ENCODE data around the gene ADAMTSL1. TPM values are rescaled to one million over a fixed set of nuclear protein-coding genes. Genes with fewer than 3 reads are reported as not detected.

Gene ADAMTSL1
- total and polyA plus RNA-seq, 2 experiments from 2014 or later, result 2.3 to 5.0 TPM

- TF ChIP-seq CTCF (conservative IDR thresholded peaks at IDR 0.05; ENCODE audit: low read depth in 2 of 2) (no peak), ZNF114 (CRISPR knock-in tag; IDR thresholded peaks at IDR 0.05) (no peak), CREB1 (CRISPR knock-in tag; IDR thresholded peaks at IDR 0.05; ENCODE audit: low read depth) (no peak), STAT1 (IDR thresholded peaks at IDR 0.05; ENCODE audit: unreplicated experiment) (no peak), POLR2AphosphoS5 (IDR thresholded peaks at IDR 0.05; ENCODE audit: low read depth) (no peak)
These were observed 81.3 kb downstream of the ADAMTSL1 start (continued) for GRCh38 chr9:18555105-18555883.

- Histone ChIP-seq H3K4me1 (ENCODE audit: insufficient read depth) (no peaks in the 10 kb centered on the region), H3K4me3 (no peak overlapping the region), H2AFZ (no peak overlapping the region), H3F3A (replicated peaks; ENCODE audit: low read depth) (no peaks in the 10 kb centered on the region), H3K27ac (ENCODE audit: low read depth) (no peak overlapping the region), H3K79me2 (replicated peaks; ENCODE audit: insufficient read depth) (no peaks in the 10 kb centered on the region), H4K20me1 (replicated peaks; ENCODE audit: insufficient read depth) (no peaks in the 10 kb centered on the region), H3K27me3 (ENCODE audit: insufficient read depth) (no peaks in the 10 kb centered on the region), H3K9me2 (ENCODE audit: insufficient read depth) (no peaks in the 10 kb centered on the region), H3K36me3 (ENCODE audit: insufficient read depth) (no peaks in the 10 kb centered on the region), H3K4me2 (no peak overlapping the region)
- no peak overlapping the region for H3K27ac Mint-ChIP-seq
- ATAC-seq (peak; percentile 37; the same call in 1 of the 3 replicates), DNase-seq (ENCODE audit: low spot score) (no peak)
- H3K9me3 Mint-ChIP-seq, result peaks cover 13% of the 10 kb centered on the region; the same call in 2 of the 3 replicates
- no peak overlapping the region for H3K4me3 Mint-ChIP-seq
- TF ChIP-seq JUNB (IDR thresholded peaks at IDR 0.05; ENCODE audit: unreplicated experiment), result no peak
- no peak for TF ChIP-seq ZNF114 (CRISPR knock-in tag; IDR thresholded peaks at IDR 0.05)
- TF ChIP-seq REST (IDR thresholded peaks at IDR 0.05; ENCODE audit: unreplicated experiment), result no peak
- no peak for TF ChIP-seq ZNF462 (CRISPR knock-in tag; IDR thresholded peaks at IDR 0.05)
- TF ChIP-seq POLR2AphosphoS5 (IDR thresholded peaks at IDR 0.05; ENCODE audit: low read depth), result no peak
- TF ChIP-seq EZH2phosphoT487 (IDR thresholded peaks at IDR 0.05; ENCODE audit: unreplicated experiment), result no peak
- H3K27me3 Mint-ChIP-seq (ENCODE audit: insufficient read depth, low read depth, poor library complexity), result no peaks in the 10 kb centered on the region
- peaks cover 5% of the 10 kb centered on the region; the same call in 1 of the 3 replicates for H3K36me3 Mint-ChIP-seq (ENCODE audit: low read depth)
- peaks cover 18% of the 10 kb centered on the region for H3K4me1 Mint-ChIP-seq
These were observed 90.3 kb downstream of the ADAMTSL1 start for GRCh38 chr9:18564018-18564880.
